T-helper 1 cell treated with Interleukin-12 subunit alpha and Interleukin-12 subunit beta and Interleukin-4 antibody, amounts not matched to agents 30 ng/mL and 1 ng/mL, for 36 hours (primary cell): ENCODE measurements around the gene ZNF335. TPM values are rescaled to one million over a fixed set of nuclear protein-coding genes. Genes with fewer than 3 reads are reported as not detected.

Experiments used
- total RNA-seq: library from RNA; stranded (reverse); gene quantifications from 2 replicates; pipeline ENCODE4 v1.2.3, GENCODE V29; 2022

The ZNF335 gene
- total RNA-seq, 1 donor from 2014 or later: 43.3 TPM

Other genes starting within 250 kb of the ZNF335 start
- not detected in 2 replicates for gene SPINT4, start 249.9 kb downstream of the ZNF335 start, total RNA-seq
- gene WFDC3, start 180.3 kb downstream of the ZNF335 start, total RNA-seq: not detected in 2 replicates
- gene DNTTIP1, start 180.2 kb downstream of the ZNF335 start, total RNA-seq: 32.2 and 33.6 TPM in 2 replicates
- gene UBE2C, start 159.6 kb downstream of the ZNF335 start, total RNA-seq: 132 and 140 TPM in 2 replicates
- gene TNNC2, start 144.9 kb downstream of the ZNF335 start, total RNA-seq: not detected in 2 replicates
- gene SNX21, start 138.4 kb downstream of the ZNF335 start, total RNA-seq: 0.24 and 0.59 TPM in 2 replicates
- 33.9 TPM in 2 replicates for gene ACOT8, start 114.8 kb downstream of the ZNF335 start, total RNA-seq
- gene ZSWIM3, start 114.6 kb downstream of the ZNF335 start, total RNA-seq: 6.4 and 7.4 TPM in 2 replicates
- 6.1 and 6.6 TPM in 2 replicates for gene ZSWIM1, start 91.0 kb downstream of the ZNF335 start, total RNA-seq
- gene SPATA25, start 84.6 kb downstream of the ZNF335 start, total RNA-seq: 0.49 and 0.76 TPM in 2 replicates
- 1.5 TPM in 2 replicates for gene NEURL2, start 81.0 kb downstream of the ZNF335 start, total RNA-seq
- gene CTSA, start 80.9 kb downstream of the ZNF335 start, total RNA-seq: 71.3 and 72.3 TPM in 2 replicates
- 0.49 and 0.88 TPM in 2 replicates for gene PLTP, start 60.0 kb downstream of the ZNF335 start, total RNA-seq
- gene PCIF1, start 37.5 kb downstream of the ZNF335 start, total RNA-seq: 42.8 and 42.9 TPM in 2 replicates
- gene MMP9, start 36.7 kb upstream of the ZNF335 start, total RNA-seq: 1.5 and 1.7 TPM in 2 replicates
- gene SLC12A5, start 57.0 kb upstream of the ZNF335 start, total RNA-seq: 0.49 and 0.88 TPM in 2 replicates
- 36.5 and 40.2 TPM in 2 replicates for gene NCOA5, start 117.8 kb upstream of the ZNF335 start, total RNA-seq
- gene CD40, start 146.1 kb upstream of the ZNF335 start, total RNA-seq: 1.7 and 3.2 TPM in 2 replicates